BJ (cell line): ENCODE results near the gene TRAF7. TPM values are rescaled to one million over a fixed set of nuclear protein-coding genes. Genes with fewer than 3 reads are reported as not detected.

Experiments
- CTCF ChIA-PET: fragments of 350-600 bp; formaldehyde crosslinking; extraction: SDS; loops from one replicate; lab custom pipeline; 2021; ENCODE audit warnings: antibody characterized with exemption, inconsistent platforms; lab: Yijun Ruan, JAX
- POLR2A ChIA-PET: fragments of 300-600 bp; sonication (Branson Sonifier 250); formaldehyde crosslinking; extraction: SDS; loops from one replicate; lab custom pipeline; 2021; ENCODE audit warnings: antibody characterized with exemption; lab: Charles Lee
- DNase-seq: peaks from one replicate; pipeline ENCODE4 v3.0.0-alpha.2; 2011; ENCODE audit warnings: low read depth
- H3K27me3 ChIP-seq: 2 replicates; pipeline ENCODE4 v1.6.0; 2011; ENCODE audit warnings: low read length; ENCODE audit not compliant: control insufficient read depth, insufficient read depth
- H3K36me3 ChIP-seq: 2 replicates; pipeline ENCODE4 v1.5.1; 2011; ENCODE audit warnings: low read length; ENCODE audit not compliant: control insufficient read depth, insufficient read depth
- H3K4me3 ChIP-seq: 2 replicates; pipeline ENCODE4 v1.5.1; 2011; ENCODE audit warnings: low read depth, mild to moderate bottlenecking, control low read depth, low read length
- CTCF ChIP-seq: IDR thresholded peaks from 2 replicates; pipeline ENCODE4 v1.5.1; 2011; ENCODE audit warnings: low read depth, mild to moderate bottlenecking, control low read depth, inconsistent platforms, low read length, moderate library complexity; ENCODE audit not compliant: insufficient read depth
- polyA plus RNA-seq: library from polyadenylated mRNA; depleted of rRNA; stranded (reverse); fragments of >200 nt; gene quantifications from 2 replicates; pipeline ENCODE4 v1.2.3, GENCODE V29; 2011

TRAF7 gene
- polyA plus RNA-seq, 1 experiment = 68.1 TPM

GRCh38 chr16:2204416-2205103 is 49.0 kb downstream of the TRAF7 start:
- Histone ChIP-seq H3K27me3 (peaks cover 3% of the 10 kb centered on the region; the same call in 1 of the 2 replicates), H3K36me3 (peaks cover 11% of the 10 kb centered on the region), H3K4me3 (peak overlapping the region; percentile 96)
- CTCF ChIA-PET = interaction anchor here (0.6 kb wide), 1 partner anchor 47 kb away, joined by 3 read pairs; the partner anchor contains the start of gene ECI1
- no peak for TF ChIP-seq CTCF
- no peak for DNase-seq
- POLR2A ChIA-PET = no interaction called here

GRCh38 chr16:2205104-2205966 is 49.8 kb downstream of the TRAF7 start, which contains the start of gene MLST8:
MLST8 (plus strand) TSS chr16:2205454; CDS start chr16:2206086, 632 bp downstream.
- 0 out of 2 replicates have a peak, but pooled peaks have one; percentile 2 for TF ChIP-seq CTCF
- POLR2A ChIA-PET = interaction anchor here (1.4 kb wide), 1 partner anchor 9 kb away, joined by 4 read pairs; the partner anchor contains the start of gene PGP
- CTCF ChIA-PET = no interaction called here
- Histone ChIP-seq H3K4me3 (peak within 1 kb of the TSS; percentile 96), H3K27me3 (no peaks in the 10 kb centered on the region), H3K36me3 (peaks cover 16% of the 10 kb centered on the region)
- DNase-seq = peak; percentile 24

GRCh38 chr16:2205967-2206313 is 50.4 kb downstream of the TRAF7 start:
- CTCF ChIA-PET = no interaction called here
- peak overlapping the region; percentile 96 for H3K4me3 ChIP-seq
- DNase-seq = no peak
- POLR2A ChIA-PET = interaction anchor here (1.4 kb wide), 1 partner anchor 8 kb away, joined by 4 read pairs; the partner anchor contains the start of gene PGP
- no peaks in the 10 kb centered on the region for H3K27me3 ChIP-seq
- H3K36me3 ChIP-seq = peaks cover 16% of the 10 kb centered on the region
- TF ChIP-seq CTCF = no peak

GRCh38 chr16:2206420-2206779 is 50.8 kb downstream of the TRAF7 start:
- Histone ChIP-seq H3K27me3 (no peaks in the 10 kb centered on the region), H3K36me3 (peaks cover 16% of the 10 kb centered on the region), H3K4me3 (peak overlapping the region; percentile 96)
- no peak for DNase-seq
- ChIA-PET POLR2A (interaction anchor here (1.4 kb wide), 1 partner anchor 8 kb away, joined by 4 read pairs; the partner anchor contains the start of gene PGP), CTCF (no interaction called here)
- TF ChIP-seq CTCF = no peak

- Histone ChIP-seq H3K27me3 (no peaks in the 10 kb centered on the region), H3K36me3 (peaks cover 16% of the 10 kb centered on the region), H3K4me3 (no peak overlapping the region)
- POLR2A ChIA-PET = interaction anchor here (1.4 kb wide), 1 partner anchor 7 kb away, joined by 4 read pairs; the partner anchor contains the start of gene PGP
- no peak for TF ChIP-seq CTCF
- CTCF ChIA-PET = no interaction called here
- DNase-seq = no peak
These were observed 51.3 kb downstream of the TRAF7 start for GRCh38 chr16:2206780-2207433.
